DND-41 (cell line): ENCODE results near the gene CDH12.

Source experiments
- ATAC-seq: fragments of 200-7000 bp; cut with Tn5 transposase; 3 replicates; pipeline ENCODE4 v1.9.1; 2021; ENCODE audit warnings: low read depth; ENCODE audit not compliant: insufficient read depth
- DNase-seq: peaks from one replicate; pipeline ENCODE4 v3.0.0-alpha.2; 2020
- H2AFZ ChIP-seq: 2 replicates; pipeline ENCODE4 v1.6.0; 2012; ENCODE audit warnings: low read depth, low read length
- H3K27ac ChIP-seq: 2 replicates; pipeline ENCODE4 v1.5.1; 2012; ENCODE audit warnings: low read length, inconsistent platforms
- H3K27me3 ChIP-seq: fragments of 200-600 bp; sonication (generic); 2 replicates; pipeline ENCODE4 v1.6.0; 2012; ENCODE audit warnings: low read length, mild to moderate bottlenecking, inconsistent platforms; ENCODE audit not compliant: insufficient read depth, poor library complexity
- H3K36me3 ChIP-seq: 2 replicates; pipeline ENCODE4 v1.5.1; 2012; ENCODE audit warnings: low read length, inconsistent platforms; ENCODE audit not compliant: insufficient read depth
- H3K4me1 ChIP-seq: 2 replicates; pipeline ENCODE4 v1.5.1; 2012; ENCODE audit warnings: mild to moderate bottlenecking, low read length; ENCODE audit not compliant: insufficient read depth
- H3K4me2 ChIP-seq: 2 replicates; pipeline ENCODE4 v1.6.0; 2012; ENCODE audit warnings: mild to moderate bottlenecking, moderate library complexity, low read length, inconsistent platforms; ENCODE audit not compliant: insufficient read depth
- H3K4me3 ChIP-seq, 2 experiments: fragments of 200-600 bp in 1 of 2; shearing (Covaris generic) in 1 of 2; 2 replicates each; pipeline ENCODE4 v1.5.1; 2012 to 2016; ENCODE audit warnings: inconsistent platforms in 2 of 2, low read length in 2 of 2, mild to moderate bottlenecking in 2 of 2, low read depth in 1 of 2, moderate library complexity in 1 of 2
- H3K79me2 ChIP-seq: 2 replicates; pipeline ENCODE4 v1.6.0; 2012; ENCODE audit warnings: low read length, inconsistent platforms; ENCODE audit not compliant: insufficient read depth
- H3K9ac ChIP-seq: 2 replicates; pipeline ENCODE4 v1.6.0; 2012; ENCODE audit warnings: low read depth, mild to moderate bottlenecking, inconsistent platforms, low read length, moderate library complexity
- H3K9me3 ChIP-seq: 2 replicates; pipeline ENCODE4 v1.5.1; 2012; ENCODE audit warnings: low read length, moderate library complexity, mild to moderate bottlenecking, inconsistent platforms; ENCODE audit not compliant: insufficient read depth, severe bottlenecking
- H4K20me1 ChIP-seq: 2 replicates; pipeline ENCODE4 v1.6.0; 2012; ENCODE audit warnings: low read length; ENCODE audit not compliant: insufficient read depth
- CTCF ChIP-seq: IDR thresholded peaks from 2 replicates; pipeline ENCODE4 v1.5.1; 2012; ENCODE audit warnings: borderline replicate concordance, low read length, moderate library complexity, mild to moderate bottlenecking; ENCODE audit not compliant: poor library complexity, severe bottlenecking; ENCODE audit errors: extremely low read depth
- EZH2 ChIP-seq: IDR thresholded peaks from 3 replicates; pipeline ENCODE4 v1.6.1; 2012; ENCODE audit warnings: borderline replicate concordance, low read depth, mild to moderate bottlenecking, moderate library complexity, low read length, inconsistent platforms; ENCODE audit not compliant: severe bottlenecking

CDH12 gene

GRCh38 chr5:22650511-22650910 is 202.6 kb downstream of the CDH12 start:
- Histone ChIP-seq H3K4me1 (no peaks in the 10 kb centered on the region), H3K36me3 (no peaks in the 10 kb centered on the region), H3K9me3 (no peaks in the 10 kb centered on the region), H3K79me2 (no peaks in the 10 kb centered on the region), H3K27me3 (no peaks in the 10 kb centered on the region), H4K20me1 (no peaks in the 10 kb centered on the region), H3K9ac (no peak overlapping the region), H3K4me3 (no peak overlapping the region), H2AFZ (no peak overlapping the region), H3K27ac (no peak overlapping the region), H3K4me2 (no peak overlapping the region)
- TF ChIP-seq EZH2 (no peak), CTCF (no peak)
- DNase-seq (no peak), ATAC-seq (no peak)

GRCh38 chr5:22649074-22649473 is 204.1 kb downstream of the CDH12 start:
- no peaks in the 10 kb centered on the region for H3K27me3 ChIP-seq
- TF ChIP-seq CTCF (no peak), EZH2 (no peak)
- H2AFZ ChIP-seq = no peak overlapping the region
- no peak overlapping the region for H3K27ac ChIP-seq
- no peak for DNase-seq
- H3K9ac ChIP-seq = no peak overlapping the region
- no peaks in the 10 kb centered on the region for H3K9me3 ChIP-seq
- no peaks in the 10 kb centered on the region for H3K79me2 ChIP-seq
- H3K36me3 ChIP-seq = no peaks in the 10 kb centered on the region
- no peak overlapping the region for H3K4me3 ChIP-seq
- no peak for ATAC-seq
- H3K4me1 ChIP-seq = no peaks in the 10 kb centered on the region
- no peaks in the 10 kb centered on the region for H4K20me1 ChIP-seq
- H3K4me2 ChIP-seq = no peak overlapping the region

GRCh38 chr5:22644859-22645258 is 208.3 kb downstream of the CDH12 start:
- no peaks in the 10 kb centered on the region for H4K20me1 ChIP-seq
- no peak overlapping the region for H2AFZ ChIP-seq
- no peak for DNase-seq
- no peaks in the 10 kb centered on the region for H3K36me3 ChIP-seq
- no peaks in the 10 kb centered on the region for H3K9me3 ChIP-seq
- H3K9ac ChIP-seq = no peak overlapping the region
- H3K4me2 ChIP-seq = no peak overlapping the region
- no peak overlapping the region for H3K27ac ChIP-seq
- H3K4me1 ChIP-seq = no peaks in the 10 kb centered on the region
- no peaks in the 10 kb centered on the region for H3K27me3 ChIP-seq
- no peak for ATAC-seq
- no peak overlapping the region for H3K4me3 ChIP-seq
- TF ChIP-seq CTCF (no peak), EZH2 (no peak)
- H3K79me2 ChIP-seq = no peaks in the 10 kb centered on the region

- H3K27me3 ChIP-seq = no peaks in the 10 kb centered on the region
- H3K4me2 ChIP-seq = no peak overlapping the region
- no peak overlapping the region for H3K4me3 ChIP-seq
- H3K9ac ChIP-seq = no peak overlapping the region
- H3K79me2 ChIP-seq = no peaks in the 10 kb centered on the region
- H3K4me1 ChIP-seq = no peaks in the 10 kb centered on the region
- H2AFZ ChIP-seq = no peak overlapping the region
- no peaks in the 10 kb centered on the region for H3K36me3 ChIP-seq
- no peaks in the 10 kb centered on the region for H3K9me3 ChIP-seq
- TF ChIP-seq CTCF (no peak), EZH2 (no peak)
- DNase-seq (no peak), ATAC-seq (no peak)
- no peaks in the 10 kb centered on the region for H4K20me1 ChIP-seq
- no peak overlapping the region for H3K27ac ChIP-seq
Measured at GRCh38 chr5:22643356-22643755, 209.8 kb downstream of the CDH12 start.
